Measurements from ENCODE around the gene APOA4.
"Not testable (repeated sequence)": the region's sequence is repeated elsewhere in the genome, so short reads cannot be mapped to it uniquely, and the experiment has no call there.

GRCh38 chr11:116834535-116835041, 11.5 kb upstream of the APOA4 start:
- not testable (repeated sequence) for TF ChIP-seq CTCF, POLR2A, POLR2AphosphoS5 (IDR thresholded peaks at IDR 0.05)

All from sigmoid colon (tissue), 4 donors.